Measurements from ENCODE around the gene RAB3D.

The RAB3D gene

DNA sequence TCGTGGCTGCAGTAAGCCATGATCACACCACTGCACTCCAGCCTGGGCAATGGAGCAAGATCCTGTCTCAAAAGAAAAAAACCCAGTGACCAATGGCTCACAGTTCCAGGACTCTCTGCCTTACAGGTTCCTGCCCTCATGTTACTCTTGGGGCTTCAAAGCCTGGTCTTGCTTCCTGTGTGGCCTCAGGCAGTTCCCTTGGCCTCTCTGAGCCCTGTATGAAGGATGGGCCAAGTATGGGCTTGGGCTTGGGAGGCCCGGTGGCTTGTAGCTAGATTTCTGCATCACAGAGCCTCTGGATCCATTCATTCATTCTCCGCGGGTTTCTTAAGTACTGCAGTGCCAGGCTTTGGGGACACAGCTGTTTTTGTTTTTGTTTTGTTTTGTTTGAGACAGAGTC is 44.3 kb downstream of the RAB3D start:
- DNase-seq, result no peak

DNA sequence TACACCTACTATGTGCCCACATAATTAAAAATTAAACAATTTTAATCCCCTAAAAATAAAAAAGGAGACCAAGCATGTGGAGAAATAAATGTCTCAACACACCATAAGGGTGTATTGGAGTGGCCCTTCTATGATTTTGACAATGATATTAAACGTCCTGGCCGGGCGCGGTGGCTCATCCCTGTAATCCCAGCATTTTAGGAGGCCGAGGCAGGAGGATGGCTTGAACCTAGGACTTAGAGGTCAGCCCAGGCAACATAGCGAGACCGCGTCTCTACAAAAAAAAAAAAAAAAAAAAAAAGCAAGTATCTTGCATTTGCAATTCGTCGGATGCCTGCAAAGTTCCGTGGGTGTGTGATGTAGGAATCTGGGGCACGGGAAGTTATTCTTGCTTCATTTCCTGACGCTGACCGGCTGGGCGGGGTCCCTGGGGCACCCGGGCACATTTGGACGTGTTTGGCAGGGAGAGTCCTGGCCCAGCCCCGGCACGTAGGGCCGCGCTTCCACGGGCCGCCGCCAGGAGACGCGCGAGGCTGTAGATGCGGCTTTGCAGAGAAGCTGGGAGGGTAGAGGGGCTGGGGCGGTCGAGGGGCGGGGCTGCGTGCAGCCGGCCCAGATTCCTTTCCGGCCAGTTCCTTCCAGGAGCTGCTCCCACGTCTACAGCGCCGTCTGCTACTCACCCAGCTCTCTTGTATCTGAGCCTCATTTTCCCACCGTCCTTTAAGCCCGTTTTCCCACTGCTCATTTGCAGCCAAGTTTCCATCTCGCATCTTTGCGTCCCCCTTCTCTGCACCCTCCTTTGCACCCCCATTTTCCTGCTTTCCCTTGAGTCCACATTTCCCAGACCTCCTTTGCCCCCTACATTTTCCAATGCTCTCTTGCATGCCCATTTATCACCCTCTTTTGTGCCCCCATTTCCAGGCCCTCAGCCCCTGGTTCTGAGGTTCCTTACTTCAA is 45.7 kb downstream of the RAB3D start:
- peak; percentile 38 for DNase-seq

DNA sequence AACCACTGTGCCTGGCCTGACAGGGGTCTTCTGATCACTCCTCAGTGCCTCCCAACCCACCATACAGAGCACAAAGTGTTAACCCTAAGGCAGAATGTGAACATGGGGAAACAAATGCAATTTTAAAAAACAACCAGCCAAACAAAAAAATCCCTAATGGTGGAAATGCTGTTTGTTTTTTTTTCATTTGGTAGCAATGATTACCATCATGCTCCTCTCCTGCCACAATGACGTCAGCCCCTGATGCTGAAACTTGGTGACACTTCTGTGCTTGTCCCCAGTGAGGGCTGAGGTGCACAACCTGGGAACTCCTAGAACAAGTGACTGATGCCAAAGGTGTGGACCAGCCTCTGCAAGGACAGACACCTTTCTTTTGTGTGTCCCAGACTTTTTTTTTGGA is 47.5 kb downstream of the RAB3D start:
- DNase-seq, result no peak

DNA sequence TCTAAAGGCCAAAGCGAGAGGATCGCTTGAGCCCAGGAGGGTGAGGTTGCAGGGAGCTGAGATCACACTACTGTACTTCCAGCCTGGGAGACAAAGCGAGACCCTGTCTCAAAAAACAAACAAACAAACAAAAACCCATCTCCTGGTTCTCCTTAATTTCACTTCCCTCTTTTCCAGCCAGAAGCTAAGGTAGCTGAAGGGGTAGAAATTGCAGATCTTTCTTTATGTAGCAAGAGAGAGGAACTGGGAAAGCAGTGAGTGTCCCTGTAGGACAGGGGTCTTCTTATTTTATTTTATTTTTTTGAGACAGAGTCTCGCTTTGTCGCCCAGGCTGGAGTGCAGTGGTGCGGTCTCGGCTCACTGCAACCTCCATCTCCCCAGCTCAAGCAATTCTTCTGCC is 48.0 kb downstream of the RAB3D start:
- no peak for DNase-seq

DNA sequence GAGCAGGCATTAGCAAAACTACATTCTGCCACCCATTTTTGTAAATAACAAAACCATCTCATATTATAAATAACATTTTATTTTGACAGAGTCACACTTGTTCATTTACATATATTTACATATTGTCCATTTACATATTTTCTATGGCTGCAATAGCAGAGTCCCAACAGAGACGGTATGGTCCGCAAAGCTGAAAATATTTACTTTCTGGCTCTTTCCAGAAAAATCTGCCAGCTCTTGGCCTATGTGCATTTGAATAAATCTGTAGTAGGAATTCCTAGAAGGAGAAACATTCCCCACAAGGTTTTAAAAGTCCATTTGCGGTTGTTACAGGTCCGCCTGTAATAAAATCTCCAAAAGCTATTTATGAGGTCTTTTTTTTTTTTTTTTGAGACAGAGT is 49.2 kb downstream of the RAB3D start:
- no peak for DNase-seq

DNA sequence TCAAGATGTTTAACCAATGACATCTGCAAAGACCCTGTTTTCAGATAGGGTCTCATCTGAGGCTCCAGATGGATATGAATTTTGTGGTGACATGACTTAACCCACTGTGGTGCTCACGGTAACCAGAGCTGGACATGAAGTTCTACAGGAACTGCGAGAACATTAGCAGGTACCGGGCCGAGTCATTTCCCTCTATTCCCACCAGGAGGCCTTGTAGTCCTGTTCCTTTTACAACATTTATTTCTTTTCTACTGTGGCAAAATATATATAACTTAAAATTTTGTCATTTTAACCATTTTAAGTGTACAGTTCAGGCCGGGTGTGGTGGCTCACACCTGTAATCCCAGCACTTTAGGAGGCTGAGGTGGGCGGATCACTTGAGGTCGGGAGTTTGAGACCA is 51.1 kb downstream of the RAB3D start:
- DNase-seq, result no peak

DNA sequence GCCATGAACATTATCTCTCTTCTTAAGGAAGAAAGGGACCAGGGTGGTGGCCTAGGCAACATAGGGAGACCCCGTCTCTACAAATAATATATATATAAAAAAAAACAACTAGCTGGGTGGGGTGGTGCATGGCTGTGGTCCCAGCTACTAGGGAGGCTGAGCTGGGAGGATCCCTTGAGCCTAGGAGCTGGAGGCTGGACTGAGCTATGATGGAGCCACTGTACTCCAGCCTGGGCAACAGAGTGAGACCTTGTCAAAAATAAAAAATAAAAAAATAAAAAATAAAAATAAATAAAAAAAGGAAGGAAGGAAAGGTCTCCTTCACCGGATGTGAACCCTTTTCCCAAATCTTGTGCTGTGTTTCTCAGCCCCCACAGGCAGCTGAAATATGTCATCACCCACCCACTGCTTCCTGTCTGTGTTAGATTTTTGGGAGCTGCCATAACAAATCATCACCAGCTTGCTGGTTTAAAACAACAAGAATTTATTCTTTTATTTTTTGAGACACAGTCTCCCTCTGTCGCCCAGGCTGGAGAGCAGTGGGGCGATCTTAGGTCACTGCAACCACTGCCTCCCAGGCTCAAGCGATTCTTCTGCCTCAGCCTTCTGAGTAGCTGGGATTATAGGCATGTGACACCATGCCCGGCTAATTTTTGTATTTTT is 53.0 kb downstream of the RAB3D start:
- no peak for DNase-seq

DNA sequence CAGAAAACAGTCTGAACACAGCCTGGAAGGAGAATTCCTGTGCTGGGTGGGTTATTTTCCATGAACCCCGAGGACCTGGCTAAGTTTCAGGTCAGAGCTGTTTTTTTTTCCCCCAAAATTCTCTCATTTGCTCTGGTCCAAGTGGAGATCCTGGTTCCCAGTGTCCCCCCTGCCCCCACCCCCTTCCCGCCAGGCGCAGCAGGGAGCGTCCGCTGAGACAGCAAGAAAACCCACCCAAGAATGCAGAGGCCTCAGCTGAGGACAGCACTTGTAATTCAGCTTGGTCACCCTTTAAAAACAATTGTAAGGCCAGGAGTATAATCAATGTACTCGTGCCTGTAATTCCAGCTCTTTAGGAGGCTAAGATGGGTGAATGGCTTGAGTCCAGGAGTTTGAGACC is 54.9 kb downstream of the RAB3D start:
- DNase-seq, result no peak

DNA sequence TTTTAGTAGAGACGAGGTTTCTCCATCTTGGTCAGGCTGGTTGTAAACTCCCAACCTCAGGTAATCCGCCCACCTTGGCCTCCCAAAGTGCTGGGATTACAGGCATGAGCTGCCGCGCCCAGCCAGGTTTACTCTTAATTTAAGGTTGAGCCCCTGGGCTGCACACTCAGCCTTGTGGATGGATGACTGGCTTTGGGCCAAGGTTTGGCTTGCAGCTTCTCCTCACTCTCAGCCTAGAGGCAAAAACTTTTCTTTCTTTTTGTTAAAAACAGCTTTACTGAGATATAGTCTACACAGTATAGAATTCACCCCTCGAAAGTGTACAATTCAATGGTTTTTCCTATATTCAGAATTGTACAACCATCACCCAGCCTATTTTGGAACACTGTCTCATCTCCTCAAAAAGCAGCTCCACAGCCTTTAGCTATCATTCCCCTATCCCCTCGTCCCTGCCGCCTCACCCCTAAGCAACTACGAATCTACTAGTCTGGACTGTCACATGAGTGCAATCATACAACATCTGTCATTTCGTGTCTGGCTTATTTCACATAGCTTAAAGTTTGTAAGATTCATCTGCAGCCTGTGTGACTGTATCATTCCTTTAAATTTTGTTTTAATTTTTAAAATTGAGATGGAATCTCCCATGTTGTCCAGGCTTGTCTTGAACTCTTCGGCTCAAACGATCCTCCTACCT is 58.0 kb downstream of the RAB3D start:
- DNase-seq, result no peak

DNA sequence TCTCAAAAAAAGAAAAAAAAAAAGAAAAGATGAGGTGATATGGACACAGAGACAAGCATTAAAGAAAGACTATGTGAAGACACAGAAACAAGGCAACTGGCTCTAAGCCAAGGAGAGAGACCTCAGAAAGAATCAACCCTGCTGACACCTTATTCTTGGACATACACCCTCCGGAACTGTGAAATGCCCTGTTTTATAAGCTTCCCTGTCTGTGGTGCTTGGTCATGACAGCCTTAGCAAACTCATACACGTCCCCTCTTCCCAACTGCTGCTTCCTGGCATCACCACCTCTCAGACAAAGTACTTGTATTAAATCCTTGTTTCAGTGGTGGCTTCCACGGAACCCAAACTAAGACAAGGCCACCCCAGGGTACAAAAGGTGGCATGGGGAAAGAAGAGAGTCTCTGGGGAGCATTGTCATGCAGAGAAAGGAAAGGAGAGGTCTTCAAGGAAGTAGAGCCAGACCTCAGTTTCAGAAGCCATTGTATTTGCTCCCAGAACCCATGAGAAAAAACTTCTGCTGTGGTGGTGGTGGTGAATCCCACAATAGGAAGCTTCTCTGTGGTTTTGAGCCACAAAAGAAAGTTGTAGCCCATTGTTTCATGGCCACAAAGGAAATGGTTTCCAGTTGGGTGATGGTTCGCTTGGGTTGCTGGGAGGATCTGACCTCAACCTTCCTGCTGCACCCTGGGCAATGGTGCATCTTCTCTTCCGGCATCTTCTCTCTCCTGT is 59.8 kb downstream of the RAB3D start:
- no peak for DNase-seq

DNA sequence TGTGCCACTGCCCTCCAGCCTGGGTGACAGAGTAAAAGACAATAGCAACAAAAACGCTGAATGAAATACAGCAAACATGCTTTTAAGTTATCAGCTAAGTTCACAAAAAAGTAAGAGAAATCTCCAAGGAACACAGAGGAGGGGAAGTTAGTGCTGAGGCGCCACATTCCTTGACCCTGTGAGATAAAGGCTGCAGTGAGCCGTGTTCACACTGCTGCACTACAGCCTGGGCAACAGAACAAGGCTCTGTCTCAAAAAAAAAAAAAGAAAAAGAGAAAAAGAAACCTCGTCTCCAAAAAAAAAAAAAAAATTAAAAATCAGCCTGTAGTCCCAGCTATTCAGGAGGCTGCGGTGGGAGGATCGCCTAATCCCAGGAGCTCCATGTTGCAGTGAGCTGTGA is 60.8 kb downstream of the RAB3D start:
- no peak for DNase-seq

DNA sequence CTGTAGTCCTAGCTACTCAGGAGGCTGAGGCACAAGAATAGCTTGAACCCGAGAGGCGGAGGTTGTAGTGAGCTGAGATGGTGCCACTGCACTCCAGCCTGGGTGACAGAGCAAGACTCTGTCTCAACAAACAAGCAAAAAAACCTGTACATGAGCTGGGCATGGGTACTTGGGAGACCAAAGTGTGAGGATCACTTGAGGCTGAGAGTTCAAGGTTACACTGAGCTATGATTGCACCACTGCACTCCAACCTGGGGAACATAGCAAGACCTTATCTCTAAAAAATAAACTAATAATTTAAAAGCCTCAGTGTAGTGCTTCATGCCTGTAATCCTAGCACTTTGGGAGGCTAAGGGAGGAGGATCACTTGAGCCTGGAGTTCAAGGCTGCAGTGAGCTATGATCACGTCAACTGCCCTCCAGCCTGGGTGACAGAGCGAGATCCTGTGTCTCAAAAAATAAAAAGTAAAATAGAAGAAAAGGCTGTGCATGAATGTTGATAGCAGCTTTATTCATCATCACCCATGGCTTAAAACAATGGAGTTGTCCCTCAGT is 64.8 kb downstream of the RAB3D start:
- no peak for DNase-seq

DNA sequence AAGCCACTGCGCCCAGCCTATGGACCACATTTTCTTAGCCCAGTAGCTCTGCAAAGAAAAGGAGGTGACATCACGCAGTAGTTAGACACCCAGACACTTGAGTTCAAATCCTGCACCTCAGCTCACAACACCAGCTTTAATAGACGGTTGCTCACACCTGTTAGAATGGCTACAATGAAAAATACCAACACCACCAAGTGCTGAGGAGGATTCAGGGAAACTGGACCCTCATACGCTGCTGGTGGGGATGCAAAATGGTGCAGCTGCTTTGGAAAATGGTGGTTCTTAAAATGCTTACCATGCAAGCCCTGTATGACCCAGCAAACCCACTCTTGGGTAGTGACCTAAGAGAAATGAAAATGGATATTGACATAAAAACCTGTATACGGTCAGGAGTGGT is 65.5 kb downstream of the RAB3D start:
- no peak for DNase-seq

DNA sequence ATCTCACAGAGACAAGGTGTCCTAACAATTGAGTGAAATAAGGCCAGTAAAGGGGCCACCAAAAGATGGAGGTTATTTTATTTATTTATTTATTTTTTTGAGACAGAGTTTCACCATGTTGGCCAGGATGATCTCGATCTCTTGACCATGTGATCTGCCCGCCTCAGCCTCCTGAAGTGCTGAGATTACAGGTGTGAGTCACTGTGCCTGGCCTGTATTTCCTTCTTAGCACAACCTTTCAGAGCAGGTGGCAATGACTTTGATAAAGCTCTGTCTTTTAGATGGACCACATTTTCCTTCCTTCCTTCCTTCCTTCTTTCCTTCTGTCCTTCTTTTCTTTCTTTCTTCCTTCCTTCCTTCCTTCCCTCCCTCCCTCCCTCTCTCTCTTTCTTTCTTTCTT is 66.2 kb downstream of the RAB3D start:
- DNase-seq, result no peak

All from NCI-H345 (cell line).